ENCODE results near the gene PDIK1L. TPM values are rescaled to one million over a fixed set of nuclear protein-coding genes. Genes with fewer than 3 reads are reported as not detected.
A peak's percentile ranks its signal among the peaks of the same experiment; 100 is the strongest.

PDIK1L gene
- 18.3 to 19.4 TPM (median 19.1 TPM) in 3 replicates for total RNA-seq

DNA sequence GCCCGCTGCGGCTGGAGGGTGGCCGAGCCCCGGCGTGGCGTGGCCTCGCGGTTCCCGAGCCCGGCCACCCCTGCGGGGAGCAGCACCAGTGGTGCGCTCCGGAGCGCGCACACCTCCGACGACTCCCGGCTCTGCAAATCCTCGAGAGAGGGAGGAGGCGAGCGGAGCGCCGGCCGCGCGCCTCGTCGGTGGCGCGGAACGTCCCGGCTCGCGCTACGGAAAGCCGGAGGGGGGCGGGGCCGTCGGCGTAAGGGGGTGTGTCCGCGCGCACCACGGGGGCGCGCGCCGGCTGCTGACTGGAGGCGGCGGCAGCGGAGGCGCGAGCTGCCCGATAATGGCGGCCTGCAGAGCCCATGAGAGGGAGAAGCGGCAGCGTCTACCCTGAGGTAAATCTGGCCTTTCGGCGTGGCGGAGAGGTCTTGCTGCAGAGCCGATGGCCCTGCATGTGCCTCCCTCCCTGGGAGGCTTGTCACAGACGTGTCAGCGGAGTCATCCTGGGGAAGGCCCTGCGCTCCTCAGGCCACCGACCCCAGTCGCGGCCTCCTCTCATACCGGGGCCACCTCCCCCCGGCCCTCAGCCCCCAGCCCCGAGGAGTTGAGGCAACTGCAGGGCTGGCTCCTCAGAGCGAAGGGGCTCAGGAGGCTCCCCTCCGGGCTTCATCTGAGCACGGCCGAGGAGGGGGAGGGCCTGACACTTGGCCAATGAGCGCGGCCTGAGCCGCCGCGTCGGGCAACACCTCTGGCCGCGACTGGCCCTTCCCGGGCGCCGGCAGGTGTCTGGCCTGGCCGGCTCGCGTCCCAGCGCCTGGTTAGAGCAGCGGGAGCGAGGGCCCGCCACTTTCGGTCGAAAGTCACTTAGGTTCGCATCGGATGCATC is at the start of gene PDIK1L:
PDIK1L (plus strand) TSS at position 295 of the 877 bp plus-strand sequence. CDS start 2,485 bp downstream, outside the sequence.
- peak within 1 kb of the TSS; percentile 91 for H3K4me3 Mint-ChIP-seq
- H3K27me3 Mint-ChIP-seq (ENCODE audit: low read depth) = no peaks in the 10 kb centered on the region
- no peaks in the 10 kb centered on the region for H3K9me3 Mint-ChIP-seq
- H3K36me3 Mint-ChIP-seq = peaks cover 8% of the 10 kb centered on the region
- H3K4me1 Mint-ChIP-seq = peaks cover 25% of the 10 kb centered on the region
- TF ChIP-seq, protein P1, sequence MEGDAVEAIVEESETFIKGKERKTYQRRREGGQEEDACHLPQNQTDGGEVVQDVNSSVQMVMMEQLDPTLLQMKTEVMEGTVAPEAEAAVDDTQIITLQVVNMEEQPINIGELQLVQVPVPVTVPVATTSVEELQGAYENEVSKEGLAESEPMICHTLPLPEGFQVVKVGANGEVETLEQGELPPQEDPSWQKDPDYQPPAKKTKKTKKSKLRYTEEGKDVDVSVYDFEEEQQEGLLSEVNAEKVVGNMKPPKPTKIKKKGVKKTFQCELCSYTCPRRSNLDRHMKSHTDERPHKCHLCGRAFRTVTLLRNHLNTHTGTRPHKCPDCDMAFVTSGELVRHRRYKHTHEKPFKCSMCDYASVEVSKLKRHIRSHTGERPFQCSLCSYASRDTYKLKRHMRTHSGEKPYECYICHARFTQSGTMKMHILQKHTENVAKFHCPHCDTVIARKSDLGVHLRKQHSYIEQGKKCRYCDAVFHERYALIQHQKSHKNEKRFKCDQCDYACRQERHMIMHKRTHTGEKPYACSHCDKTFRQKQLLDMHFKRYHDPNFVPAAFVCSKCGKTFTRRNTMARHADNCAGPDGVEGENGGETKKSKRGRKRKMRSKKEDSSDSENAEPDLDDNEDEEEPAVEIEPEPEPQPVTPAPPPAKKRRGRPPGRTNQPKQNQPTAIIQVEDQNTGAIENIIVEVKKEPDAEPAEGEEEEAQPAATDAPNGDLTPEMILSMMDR (IDR thresholded peaks at IDR 0.05; ENCODE audit: unreplicated experiment) = no peak
- peak within 1 kb of the TSS; percentile 98 for H3K27ac Mint-ChIP-seq
- peak; percentile 94 for DNase-seq (ENCODE audit: low spot score in 2 of 2, unreplicated experiment in 2 of 2)

DNA sequence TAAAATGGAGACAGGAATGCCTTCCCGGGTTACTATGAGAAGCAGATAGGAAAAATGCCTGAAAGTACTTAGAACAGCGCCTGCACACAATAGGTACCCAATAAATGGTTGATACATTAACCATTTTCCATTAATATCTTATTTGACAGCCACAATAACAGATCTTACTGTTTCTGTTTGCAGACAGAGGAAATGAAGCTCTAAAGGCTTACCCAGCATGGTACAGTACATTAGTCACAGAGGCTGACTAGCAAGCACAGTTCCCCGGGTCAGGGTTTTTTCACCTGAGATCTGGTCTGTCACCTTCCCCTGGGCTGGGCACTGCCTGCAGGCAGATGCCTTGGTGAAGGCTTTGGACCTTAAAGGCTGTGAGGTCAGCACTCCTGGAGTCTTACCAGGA is 47.1 kb upstream of the PDIK1L start:
- Mint-ChIP-seq H3K9me3 (no peaks in the 10 kb centered on the region), H3K27me3 (ENCODE audit: low read depth) (no peaks in the 10 kb centered on the region), H3K36me3 (no peaks in the 10 kb centered on the region), H3K27ac (peak overlapping the region; percentile 6), H3K4me1 (peaks cover 35% of the 10 kb centered on the region), H3K4me3 (no peak overlapping the region)
- TF ChIP-seq, protein P1 (IDR thresholded peaks at IDR 0.05; ENCODE audit: unreplicated experiment) = no peak
- DNase-seq (ENCODE audit: low spot score in 2 of 2, unreplicated experiment in 2 of 2) = no peak

DNA sequence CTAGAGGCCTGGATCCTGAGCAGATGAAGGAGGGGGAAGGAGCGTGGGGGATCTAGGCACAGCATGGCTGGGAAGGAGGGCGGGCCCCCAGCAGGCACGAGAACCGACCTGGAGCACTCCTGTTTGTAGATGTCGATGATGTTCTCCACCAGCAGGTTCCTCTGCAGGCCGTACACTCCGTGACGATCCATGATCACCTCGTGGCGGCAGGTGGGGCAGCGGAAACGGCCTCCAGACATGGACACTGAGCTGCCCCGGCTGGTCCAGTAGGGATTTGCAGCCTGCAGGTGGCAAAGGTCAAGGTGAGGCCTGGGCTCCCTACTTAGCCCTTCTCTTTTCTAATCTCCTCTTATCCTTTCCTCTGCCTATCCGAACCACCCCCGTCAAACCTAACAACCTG is 45.5 kb upstream of the PDIK1L start:
- H3K4me3 Mint-ChIP-seq = no peak overlapping the region
- H3K4me1 Mint-ChIP-seq = peaks cover 29% of the 10 kb centered on the region
- TF ChIP-seq, protein P1 (IDR thresholded peaks at IDR 0.05; ENCODE audit: unreplicated experiment) = no peak
- H3K36me3 Mint-ChIP-seq = no peaks in the 10 kb centered on the region
- DNase-seq (ENCODE audit: low spot score in 2 of 2, unreplicated experiment in 2 of 2) = no peak
- peak overlapping the region; percentile 34 for H3K27ac Mint-ChIP-seq
- H3K9me3 Mint-ChIP-seq = no peaks in the 10 kb centered on the region
- no peaks in the 10 kb centered on the region for H3K27me3 Mint-ChIP-seq (ENCODE audit: low read depth)

DNA sequence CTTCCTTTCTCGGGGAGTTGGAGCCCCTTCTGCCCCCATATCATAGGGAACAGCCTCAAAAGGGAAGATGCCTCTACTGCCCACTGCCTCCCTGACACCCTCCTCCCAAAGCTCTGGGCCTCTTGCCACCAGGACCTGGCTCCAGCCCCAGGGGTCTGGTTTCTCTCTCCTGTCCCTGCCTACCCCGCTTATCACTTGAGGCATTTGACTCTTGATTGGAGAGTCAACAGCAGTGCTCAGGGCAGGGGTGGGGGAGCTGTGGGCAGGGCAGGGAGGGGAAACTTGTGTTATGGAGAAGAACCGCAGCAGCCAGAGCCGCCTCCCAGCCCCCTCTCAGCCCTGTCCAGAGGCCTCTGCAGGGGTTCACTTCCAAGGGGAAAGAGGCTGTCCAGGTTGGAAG is 44.8 kb upstream of the PDIK1L start:
- Mint-ChIP-seq H3K36me3 (no peaks in the 10 kb centered on the region), H3K4me3 (peak overlapping the region; percentile 2), H3K4me1 (peaks cover 29% of the 10 kb centered on the region), H3K27ac (peak overlapping the region; percentile 16), H3K9me3 (no peaks in the 10 kb centered on the region), H3K27me3 (ENCODE audit: low read depth) (no peaks in the 10 kb centered on the region)
- TF ChIP-seq, protein P1 (IDR thresholded peaks at IDR 0.05; ENCODE audit: unreplicated experiment) = no peak
- no peak for DNase-seq (ENCODE audit: low spot score in 2 of 2, unreplicated experiment in 2 of 2)

DNA sequence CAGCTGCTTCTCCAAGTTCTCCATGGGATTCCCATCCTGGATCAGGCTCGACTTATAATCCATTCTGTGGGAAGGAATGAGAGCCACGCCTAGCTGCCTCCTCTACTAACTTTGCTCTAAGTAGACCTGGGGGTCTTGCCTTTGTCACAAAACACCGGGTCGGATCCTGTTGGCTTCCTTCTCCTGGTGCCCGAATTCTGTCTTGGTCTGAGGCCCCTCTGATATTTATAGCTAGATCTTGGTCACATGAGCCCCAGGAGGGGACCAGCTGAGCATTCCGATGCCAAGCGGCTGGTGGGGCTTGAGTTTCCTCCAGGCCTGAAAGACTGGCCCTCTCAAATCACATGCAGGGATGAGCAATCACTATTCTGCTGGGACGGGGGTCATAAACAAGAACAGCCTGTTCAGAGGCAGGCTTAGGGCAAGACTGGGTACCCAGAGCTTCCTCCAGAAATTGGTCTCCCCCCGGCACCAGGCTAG is 44.2 kb upstream of the PDIK1L start, which contains the start of gene TRIM63:
TRIM63 (minus strand) TSS at position 199 of the 480 bp plus-strand sequence; CDS start at position 63, 136 bp downstream.
- TF ChIP-seq, protein P1 (IDR thresholded peaks at IDR 0.05; ENCODE audit: unreplicated experiment) = no peak
- Mint-ChIP-seq H3K27ac (peak within 1 kb of the TSS; percentile 55), H3K36me3 (no peaks in the 10 kb centered on the region), H3K9me3 (no peaks in the 10 kb centered on the region), H3K4me3 (peak within 1 kb of the TSS; percentile 2), H3K4me1 (peaks cover 33% of the 10 kb centered on the region), H3K27me3 (ENCODE audit: low read depth) (peaks cover 1% of the 10 kb centered on the region)
- DNase-seq (ENCODE audit: low spot score in 2 of 2, unreplicated experiment in 2 of 2) = no peak
